HL-60 (cell line): ENCODE measurements around the gene SYT9.

Source experiments
- CTCF ChIP-seq: IDR thresholded peaks from one replicate; pipeline ENCODE4 v1.5.1; 2011; ENCODE audit warnings: low read length, control low read depth, inconsistent platforms; ENCODE audit not compliant: insufficient read depth
- GABPA ChIP-seq: IDR thresholded peaks from 2 replicates; pipeline ENCODE4 v1.6.1; 2012; ENCODE audit warnings: low read depth
- POLR2AphosphoS5 ChIP-seq: IDR thresholded peaks from 2 replicates; pipeline ENCODE4 v1.6.1; 2012; ENCODE audit warnings: low read depth
- REST ChIP-seq: IDR thresholded peaks from 2 replicates; pipeline ENCODE4 v1.6.1; 2012; ENCODE audit warnings: low read depth; ENCODE audit not compliant: insufficient replicate concordance
- SPI1 ChIP-seq: IDR thresholded peaks from 2 replicates; pipeline ENCODE4 v1.6.1; 2012; ENCODE audit warnings: low read depth, mild to moderate bottlenecking, borderline replicate concordance

GRCh38 chr11:7208391-7208790, 43.3 kb upstream of the SYT9 start:
- TF ChIP-seq POLR2AphosphoS5 (no peak), CTCF (no peak), SPI1 (no peak), REST (no peak), GABPA (no peak)
